ENCODE measurements around the gene GALNT6.

DNA sequence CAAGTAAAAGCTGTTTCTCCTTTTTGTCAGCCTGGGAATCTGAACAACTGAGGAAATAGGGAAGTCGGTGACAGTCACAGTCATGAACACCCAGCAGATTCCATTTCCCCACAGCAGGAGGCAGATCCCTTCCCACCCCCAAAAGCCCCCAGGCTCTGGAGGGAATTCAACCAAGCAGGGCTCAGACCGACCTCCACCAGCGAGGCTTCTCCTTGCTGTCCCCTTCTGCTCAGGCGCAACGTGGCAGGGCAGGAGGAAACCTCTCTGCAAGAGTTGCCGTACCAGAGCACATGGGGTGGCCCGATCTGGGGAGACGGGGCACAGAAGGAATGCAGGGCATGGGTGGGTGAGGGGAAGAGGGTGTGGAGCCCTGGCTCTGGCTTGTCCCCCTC is 319 bp downstream of the GALNT6 start:
- TF ChIP-seq POLR2AphosphoS5 (IDR thresholded peaks at IDR 0.05) (no peak), POLR2A (IDR thresholded peaks at IDR 0.05) (no peak), EP300 (IDR thresholded peaks at IDR 0.05) (no peak)

Data from stomach (tissue), 4 donors.